HCT116 (cell line): Measurements from ENCODE around the gene GMEB2. TPM values are rescaled to one million over a fixed set of nuclear protein-coding genes. Genes with fewer than 3 reads are reported as not detected.

ENCODE experiments used
- ATAC-seq: fragments of 200-7000 bp; cut with Tn5 transposase; 2 replicates; pipeline ENCODE4 v1.9.1; 2020; ENCODE audit warnings: mild to moderate bottlenecking, moderate library complexity
- BruUV-seq: library from RNA; stranded (reverse); fragments of 400-500 nt; replicated peaks from 2 replicates; lab custom pipeline; 2021; lab: Mats Ljungman, UMichigan
- CTCF ChIA-PET: fragments of 300-600 bp; sonication (Branson Sonifier 250); formaldehyde crosslinking; loops from one replicate; lab custom pipeline; 2021; ENCODE audit warnings: antibody characterized with exemption; lab: Charles Lee
- POLR2A ChIA-PET: fragments of 300-600, 350-600 bp; sonication (Branson Sonifier 250); formaldehyde crosslinking; loops from one replicate; lab custom pipeline; 2021; ENCODE audit warnings: antibody characterized with exemption; lab: Charles Lee
- RAD21 ChIA-PET, 2 experiments: fragments of 300-600 bp; sonication (Branson Sonifier 250); formaldehyde crosslinking; loops; one replicate each; lab custom pipeline; 2023; ENCODE audit warnings: low total read pairs in 2 of 2; ENCODE audit not compliant: uncharacterized antibody in 2 of 2, unreplicated experiment in 2 of 2, low non-redundant PET in 1 of 2; lab: Charles Lee
- DNase-seq: peaks from one replicate; pipeline ENCODE4 v3.0.0-alpha.2; 2010; ENCODE audit warnings: low read depth, low spot score
- H2AFZ ChIP-seq: fragments of 200-600 bp; shearing (Covaris generic), sonication (generic); 2 replicates; pipeline ENCODE4 v1.6.1; 2017; ENCODE audit warnings: low read depth, mixed run types, mixed read lengths, antibody characterized with exemption, low read length; ENCODE audit not compliant: poor library complexity, severe bottlenecking
- H3K27ac ChIP-seq: 2 replicates; pipeline ENCODE4 v1.5.1; 2012; ENCODE audit warnings: low read depth, low read length
- H3K27me3 ChIP-seq: fragments of 200-600 bp; sonication (generic); 2 replicates; pipeline ENCODE4 v1.6.1; 2016; ENCODE audit warnings: mixed run types, low read length, mixed read lengths; ENCODE audit not compliant: insufficient read depth
- H3K36me3 ChIP-seq, 2 experiments: fragments of 200-500 bp in 1 of 2; fragments of 200-600 bp in 1 of 2; sonication (Bioruptor generic) in 1 of 2; sonication (generic) in 1 of 2; 2 replicates each; pipeline versions ENCODE4 v1.5.1 to v1.6.1; 2014 to 2016; ENCODE audit warnings: low read length in 2 of 2, inconsistent platforms in 1 of 2, mixed read lengths in 1 of 2, mixed run types in 1 of 2; ENCODE audit not compliant: insufficient read depth in 2 of 2, control insufficient read depth in 1 of 2
- H3K4me1 ChIP-seq, 2 experiments: fragments of 200-600 bp in 1 of 2; sonication (generic) in 1 of 2; 2 replicates each; pipeline versions ENCODE4 v1.5.1 to v1.6.1; 2012 to 2017; ENCODE audit warnings: low read length in 2 of 2, inconsistent platforms in 1 of 2, mild to moderate bottlenecking in 1 of 2, mixed read lengths in 1 of 2, mixed run types in 1 of 2, moderate library complexity in 1 of 2; ENCODE audit not compliant: insufficient read depth in 2 of 2, control insufficient read depth in 1 of 2
- H3K4me2 ChIP-seq: fragments of 200-600 bp; sonication (generic); 2 replicates; pipeline ENCODE4 v1.6.1; 2017; ENCODE audit warnings: mixed run types, low read length, mixed read lengths
- H3K4me3 ChIP-seq, 2 experiments: fragments of 200-600 bp in 1 of 2; sonication (generic) in 1 of 2; replicated peaks in 1 of 2; 2 replicates each; pipeline ENCODE4 v1.5.1; 2011 to 2016; ENCODE audit warnings: low read length in 2 of 2, control low read depth in 1 of 2, low read depth in 1 of 2, mild to moderate bottlenecking in 1 of 2, mixed read lengths in 1 of 2, mixed run types in 1 of 2
- H3K79me2 ChIP-seq: fragments of 200-600 bp; sonication (generic); 2 replicates; pipeline ENCODE4 v1.6.1; 2017; ENCODE audit warnings: mild to moderate bottlenecking, mixed run types, low read length, moderate library complexity, mixed read lengths; ENCODE audit not compliant: insufficient read depth
- H3K9ac ChIP-seq: fragments of 200-600 bp; sonication (generic); 2 replicates; pipeline ENCODE4 v1.6.1; 2016; ENCODE audit warnings: low read length, mixed read lengths
- H3K9me2 ChIP-seq: fragments of 200-600 bp; sonication (generic), shearing (Covaris generic); 2 replicates; pipeline ENCODE4 v1.6.1; 2017; ENCODE audit warnings: mixed run types, mild to moderate bottlenecking, moderate library complexity; ENCODE audit not compliant: insufficient read depth
- H3K9me3 ChIP-seq, 2 experiments: fragments of 200-500 bp in 1 of 2; fragments of 200-600 bp in 1 of 2; sonication (Bioruptor generic) in 1 of 2; sonication (generic) in 1 of 2; 2 replicates each; pipeline ENCODE4 v1.6.1; 2014 to 2017; ENCODE audit warnings: low read length in 2 of 2, mixed read lengths in 2 of 2, inconsistent platforms in 1 of 2, low read depth in 1 of 2, mild to moderate bottlenecking in 1 of 2, mixed run types in 1 of 2, moderate library complexity in 1 of 2; ENCODE audit not compliant: control insufficient read depth in 1 of 2, insufficient read depth in 1 of 2
- H4K20me1 ChIP-seq: fragments of 200-600 bp; sonication (generic), shearing (Covaris generic); 2 replicates; pipeline ENCODE4 v1.6.1; 2017; ENCODE audit warnings: mixed run types, mild to moderate bottlenecking, moderate library complexity; ENCODE audit not compliant: insufficient read depth
- CEBPB ChIP-seq: IDR thresholded peaks from 2 replicates; pipeline ENCODE4 v1.6.1; 2012; ENCODE audit warnings: low read depth
- EGR1 ChIP-seq: IDR thresholded peaks from 2 replicates; pipeline ENCODE4 v1.6.1; 2012; ENCODE audit warnings: low read depth
- ELF1 ChIP-seq: IDR thresholded peaks from 2 replicates; pipeline ENCODE4 v1.6.1; 2012; ENCODE audit warnings: low read depth, borderline replicate concordance
- EZH2 ChIP-seq: fragments of 200-600 bp; sonication (generic); IDR thresholded peaks from 2 replicates; pipeline ENCODE4 v1.6.1; 2017; ENCODE audit warnings: antibody characterized with exemption, mixed run types
- EZH2phosphoT487 ChIP-seq: fragments of 200-600 bp; IDR thresholded peaks from 2 replicates; pipeline ENCODE4 v1.6.1; 2018; ENCODE audit warnings: antibody characterized with exemption, borderline replicate concordance
- FOSL1 ChIP-seq: IDR thresholded peaks from 2 replicates; pipeline ENCODE4 v1.6.1; 2012; ENCODE audit warnings: low read depth
- POLR2A ChIP-seq: IDR thresholded peaks from 2 replicates; pipeline ENCODE4 v1.7.0; 2011; ENCODE audit warnings: borderline replicate concordance; ENCODE audit not compliant: insufficient read depth, insufficient read length; ENCODE audit errors: extremely low read depth
- POLR2AphosphoS5 ChIP-seq: IDR thresholded peaks from 2 replicates; pipeline ENCODE4 v1.6.1; 2011; ENCODE audit warnings: mild to moderate bottlenecking, low read depth, low read length, moderate library complexity
- YY1 ChIP-seq: IDR thresholded peaks from 2 replicates; pipeline ENCODE4 v1.6.1; 2011; ENCODE audit warnings: low read length, low read depth, moderate library complexity, mild to moderate bottlenecking; ENCODE audit not compliant: insufficient replicate concordance; ENCODE audit errors: extremely low read depth
- ZBTB33 ChIP-seq: IDR thresholded peaks from 2 replicates; pipeline ENCODE4 v1.6.1; 2011; ENCODE audit warnings: mild to moderate bottlenecking, low read length, moderate library complexity; ENCODE audit not compliant: insufficient replicate concordance; ENCODE audit errors: extremely low read depth
- ZFX ChIP-seq: fragments of 450-650 bp; IDR thresholded peaks from 2 replicates; pipeline ENCODE4 v1.6.1; 2017
- intact Hi-C: fragments of 100-400 bp; cut with micrococcal nuclease; formaldehyde crosslinking; loops from 2 replicates; pipeline ENCODE4 v1.10.0; 2022
- total RNA-seq: library from RNA; stranded (reverse); gene quantifications from one replicate; pipeline ENCODE4 v1.2.1, GENCODE V29; 2021; ENCODE audit not compliant: unreplicated experiment
- TF ChIP-seq, protein P1 (sequence below), 3 experiments: fragments of 200-600 bp in 1 of 3; sonication (generic) in 1 of 3; IDR thresholded peaks in 2 of 3; conservative IDR thresholded peaks in 1 of 3; 2 replicates each; pipeline ENCODE4 v1.5.1; 2012 to 2017; ENCODE audit warnings: low read depth in 2 of 3, low read length in 2 of 3, antibody characterized with exemption in 1 of 3, borderline replicate concordance in 1 of 3, control low read depth in 1 of 3, mild to moderate bottlenecking in 1 of 3, mixed read lengths in 1 of 3, mixed run types in 1 of 3, moderate library complexity in 1 of 3; ENCODE audit not compliant: insufficient read depth in 1 of 3

The GMEB2 gene
- total RNA-seq, 1 experiment from 2014 or later: 13.9 TPM

DNA sequence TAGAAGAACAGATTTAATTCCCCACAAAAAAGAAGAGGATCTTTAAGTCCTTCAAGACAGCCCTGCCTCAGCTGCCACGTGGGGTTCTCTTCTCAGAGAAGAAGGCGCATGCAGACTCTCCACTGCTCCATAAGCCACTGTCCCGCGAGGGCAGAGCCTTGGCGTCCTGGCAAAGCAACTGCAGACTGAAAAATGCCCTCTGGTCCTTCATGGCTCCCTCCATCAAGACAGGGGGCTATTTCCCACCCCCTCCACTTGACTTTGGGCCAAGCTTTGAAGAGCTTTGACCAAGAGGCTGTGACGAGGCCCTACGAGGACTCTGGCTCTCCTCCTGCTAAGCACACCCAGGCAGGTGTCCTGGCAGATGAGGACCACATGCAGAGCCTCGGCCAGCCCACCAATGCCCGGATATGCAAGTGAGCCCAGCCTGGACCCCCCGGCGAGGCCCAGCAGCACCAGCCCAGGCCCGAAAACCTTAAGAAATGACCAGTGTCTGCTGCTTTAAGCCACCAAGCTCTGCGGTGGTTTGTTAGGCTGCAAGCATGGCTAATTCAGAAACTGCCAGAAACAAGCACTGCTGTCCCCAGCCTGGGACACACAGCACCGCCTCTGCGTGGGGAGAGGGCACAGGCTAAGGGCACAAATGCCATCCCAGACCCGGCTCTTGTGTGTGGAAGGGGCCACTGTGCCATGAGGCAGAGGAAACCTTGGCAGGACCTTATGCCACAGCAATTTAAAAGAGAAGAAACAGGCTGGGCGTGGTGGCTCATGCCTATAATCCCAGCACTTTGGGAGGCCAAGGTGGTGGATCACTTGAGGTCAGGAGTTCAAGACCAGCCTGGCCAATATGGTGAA lies 16.1 kb downstream of the GMEB2 start:
- intact Hi-C loops: no loop called here
- Histone ChIP-seq H3K9me2 (no peaks in the 10 kb centered on the region), H4K20me1 (no peaks in the 10 kb centered on the region), H3K27ac (no peak overlapping the region), H3K9ac (no peak overlapping the region), H3K27me3 (no peaks in the 10 kb centered on the region), H3K36me3 (peaks cover 0 to 10% of the 10 kb centered on the region in 2 experiments; a peak in 3 of 4 replicates), H3K79me2 (peaks cover 15% of the 10 kb centered on the region), H2AFZ (no peak overlapping the region), H3K4me3 (no peak overlapping the region), H3K4me2 (no peak overlapping the region), H3K4me1 (no peaks in the 10 kb centered on the region), H3K9me3 (peaks cover 5 to 6% of the 10 kb centered on the region in 2 experiments; a peak in 1 of 4 replicates)
- no TSS peak for BruUV-seq
- TF ChIP-seq ZBTB33: no peak
- TF ChIP-seq CEBPB: no peak
- no peak for TF ChIP-seq POLR2A
- TF ChIP-seq, protein P1, sequence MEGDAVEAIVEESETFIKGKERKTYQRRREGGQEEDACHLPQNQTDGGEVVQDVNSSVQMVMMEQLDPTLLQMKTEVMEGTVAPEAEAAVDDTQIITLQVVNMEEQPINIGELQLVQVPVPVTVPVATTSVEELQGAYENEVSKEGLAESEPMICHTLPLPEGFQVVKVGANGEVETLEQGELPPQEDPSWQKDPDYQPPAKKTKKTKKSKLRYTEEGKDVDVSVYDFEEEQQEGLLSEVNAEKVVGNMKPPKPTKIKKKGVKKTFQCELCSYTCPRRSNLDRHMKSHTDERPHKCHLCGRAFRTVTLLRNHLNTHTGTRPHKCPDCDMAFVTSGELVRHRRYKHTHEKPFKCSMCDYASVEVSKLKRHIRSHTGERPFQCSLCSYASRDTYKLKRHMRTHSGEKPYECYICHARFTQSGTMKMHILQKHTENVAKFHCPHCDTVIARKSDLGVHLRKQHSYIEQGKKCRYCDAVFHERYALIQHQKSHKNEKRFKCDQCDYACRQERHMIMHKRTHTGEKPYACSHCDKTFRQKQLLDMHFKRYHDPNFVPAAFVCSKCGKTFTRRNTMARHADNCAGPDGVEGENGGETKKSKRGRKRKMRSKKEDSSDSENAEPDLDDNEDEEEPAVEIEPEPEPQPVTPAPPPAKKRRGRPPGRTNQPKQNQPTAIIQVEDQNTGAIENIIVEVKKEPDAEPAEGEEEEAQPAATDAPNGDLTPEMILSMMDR (IDR thresholded peaks at IDR 0.05 in 2 of 3, conservative IDR thresholded peaks at IDR 0.05 in 1 of 3; ENCODE audit: borderline replicate concordance in 1 of 3, insufficient read depth in 1 of 3, low read depth in 2 of 3, low read length in 2 of 3): no peak
- TF ChIP-seq POLR2AphosphoS5: no peak
- no peak for TF ChIP-seq ZFX
- TF ChIP-seq EZH2: no peak
- TF ChIP-seq EZH2phosphoT487: no peak
- TF ChIP-seq FOSL1: no peak
- TF ChIP-seq YY1: no peak
- no peak for TF ChIP-seq EGR1
- no peak for TF ChIP-seq ELF1
- ATAC-seq: no peak
- ChIA-PET RAD21 (interaction anchor here in 1 of 2 experiments (0.6 kb wide), 1 partner anchor 11 kb away, joined by 4 read pairs; no protein-coding TSS in a partner anchor), CTCF (no interaction called here), POLR2A (no interaction called here)
- no peak for DNase-seq
